ENCODE data around the gene TWIST1.

GRCh38 chr7:19094598-19095352 lies 22.7 kb downstream of the TWIST1 start:
- no peak for TF ChIP-seq CTCF (conservative IDR thresholded peaks at IDR 0.05)
- TF ChIP-seq EZH2 (IDR thresholded peaks at IDR 0.05; ENCODE audit: low read depth), result no peak
